Right forelimb (tissue), 1 donor: Measurements from ENCODE around the gene YWHAG.
"Not testable (repeated sequence)": the region's sequence is repeated elsewhere in the genome, so short reads cannot be mapped to it uniquely, and the experiment has no call there.

Experiments used
- DNase-seq: peaks from one replicate; pipeline ENCODE4 v3.0.0-alpha.2; 2018

The YWHAG gene

GRCh38 chr7:76377186-76377918, 18.6 kb upstream of the YWHAG start:
- no peak for DNase-seq

DNA sequence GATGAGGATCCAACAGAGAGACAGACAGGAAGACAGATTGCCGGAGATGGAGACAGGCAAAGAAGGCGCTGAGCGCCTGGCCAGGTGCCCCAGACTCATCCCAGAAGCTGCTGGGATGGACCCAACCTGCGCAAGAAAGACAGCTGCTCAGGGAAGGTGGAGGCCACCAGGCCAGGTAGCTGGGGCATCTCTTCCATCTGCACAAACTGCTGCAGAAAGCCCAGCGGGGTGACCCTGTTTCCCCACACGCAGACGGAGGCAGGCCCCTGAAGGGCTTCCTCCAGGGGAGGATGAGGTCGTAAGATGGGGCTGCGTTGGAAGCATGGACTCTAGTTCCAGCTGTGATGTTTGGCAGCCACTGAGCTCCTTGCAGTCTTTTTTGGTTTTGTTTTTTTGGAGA, 16.5 kb upstream of the YWHAG start:
- DNase-seq = no peak

DNA sequence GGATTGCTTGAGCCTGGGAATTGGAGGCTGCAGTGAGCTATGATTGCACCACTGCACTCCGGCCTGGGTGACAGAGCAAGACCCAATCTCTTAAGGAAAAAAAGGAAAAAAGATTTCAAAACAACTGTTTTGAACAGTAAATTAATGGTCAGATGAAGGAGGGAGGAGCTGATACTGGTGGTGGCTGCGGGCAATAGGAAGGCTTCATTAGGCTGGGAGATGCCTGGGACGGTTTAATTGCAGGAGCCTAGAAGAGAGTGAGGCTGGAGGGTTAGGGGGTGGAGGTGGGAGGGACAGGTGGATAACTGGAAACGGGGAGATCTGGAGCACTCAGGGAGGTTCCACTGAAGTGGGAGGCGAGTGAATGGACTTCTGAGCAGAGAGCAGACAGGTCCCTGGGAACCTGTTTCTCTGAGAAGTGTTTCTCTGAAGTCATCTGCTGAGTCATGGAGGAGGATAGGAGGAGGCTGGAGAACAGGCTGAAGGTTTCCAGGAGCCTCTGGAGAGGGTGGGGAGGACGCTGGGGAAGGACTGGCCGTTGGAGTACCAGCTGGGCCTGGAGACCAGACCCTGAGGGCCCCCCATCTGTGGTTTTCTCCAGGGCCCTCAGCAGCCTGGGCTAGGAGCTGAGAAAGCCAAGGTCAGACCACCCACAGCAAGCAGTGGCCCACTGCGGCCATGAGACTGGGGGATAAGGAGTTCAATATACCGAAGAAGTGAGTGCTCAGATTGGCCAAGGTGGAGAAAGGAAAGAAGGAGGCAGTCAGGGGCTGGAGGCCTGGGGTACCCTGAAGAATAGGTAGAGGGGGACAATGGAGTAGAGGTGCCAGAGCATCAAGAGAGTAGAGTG, 14.4 kb upstream of the YWHAG start:
- no peak for DNase-seq

DNA sequence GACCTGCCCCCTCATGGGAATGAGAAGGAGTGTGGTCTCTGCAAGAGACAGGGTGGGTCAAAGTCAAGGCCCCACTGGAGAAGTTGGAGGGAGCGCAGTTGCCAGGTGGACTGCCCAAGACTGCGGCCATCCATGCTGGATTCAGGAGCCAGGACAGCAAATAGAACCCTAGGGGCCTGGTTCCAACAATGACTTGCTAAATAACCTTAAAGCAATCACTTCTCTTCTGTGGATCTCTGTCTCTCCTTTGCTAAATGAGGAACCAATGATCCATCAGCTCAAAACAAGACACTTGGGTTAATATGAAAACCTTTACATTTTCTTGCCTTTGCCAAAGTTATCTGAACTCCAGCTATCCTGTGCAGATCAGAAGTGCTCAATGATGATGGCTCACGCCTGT, 12.6 kb upstream of the YWHAG start:
- no peak for DNase-seq

DNA sequence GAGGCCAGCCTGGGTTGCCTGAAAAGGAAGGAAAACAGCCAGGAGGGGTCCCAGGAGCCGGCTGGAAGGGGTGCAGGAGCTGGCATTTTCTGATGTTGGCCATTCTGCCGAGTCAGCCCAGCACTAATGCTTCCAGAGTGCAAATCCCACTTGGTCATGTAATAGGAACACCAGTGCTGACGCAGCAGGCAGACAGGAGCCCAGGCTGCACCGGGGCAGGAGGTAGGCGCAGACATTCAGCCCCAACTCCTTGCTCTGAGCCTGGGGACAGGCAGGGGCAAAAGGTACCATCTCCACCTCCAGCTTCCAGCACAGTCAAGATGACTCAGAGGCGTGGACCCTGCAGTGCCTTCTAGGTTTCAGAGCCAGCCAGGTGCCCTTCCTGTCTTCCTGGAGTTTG, 10.2 kb upstream of the YWHAG start:
- no peak for DNase-seq

DNA sequence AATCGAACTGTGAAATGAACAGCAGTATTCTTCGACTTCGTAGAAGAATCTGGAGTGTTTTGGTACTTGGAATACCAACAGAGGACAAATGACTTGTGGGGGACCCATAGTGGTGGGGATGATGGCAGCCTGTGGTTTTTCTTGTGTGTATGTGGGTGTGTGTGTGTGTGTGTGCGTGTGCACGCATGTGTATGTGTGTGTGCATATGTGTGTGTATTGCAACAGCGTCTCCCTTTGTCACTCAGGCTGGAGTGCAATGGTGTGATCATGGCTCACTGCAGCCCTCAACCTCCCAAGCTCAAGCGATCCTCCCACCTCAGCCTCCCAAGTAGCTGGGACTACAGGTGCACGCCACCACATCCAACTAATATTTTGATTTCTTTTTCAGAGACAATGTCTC, 9.4 kb upstream of the YWHAG start:
- no peak for DNase-seq

- no peak for DNase-seq
These were observed 5.4 kb upstream of the YWHAG start for GRCh38 chr7:76364198-76364584.

GRCh38 chr7:76363754-76364153, 5.0 kb upstream of the YWHAG start:
- DNase-seq = not testable (repeated sequence)

DNA sequence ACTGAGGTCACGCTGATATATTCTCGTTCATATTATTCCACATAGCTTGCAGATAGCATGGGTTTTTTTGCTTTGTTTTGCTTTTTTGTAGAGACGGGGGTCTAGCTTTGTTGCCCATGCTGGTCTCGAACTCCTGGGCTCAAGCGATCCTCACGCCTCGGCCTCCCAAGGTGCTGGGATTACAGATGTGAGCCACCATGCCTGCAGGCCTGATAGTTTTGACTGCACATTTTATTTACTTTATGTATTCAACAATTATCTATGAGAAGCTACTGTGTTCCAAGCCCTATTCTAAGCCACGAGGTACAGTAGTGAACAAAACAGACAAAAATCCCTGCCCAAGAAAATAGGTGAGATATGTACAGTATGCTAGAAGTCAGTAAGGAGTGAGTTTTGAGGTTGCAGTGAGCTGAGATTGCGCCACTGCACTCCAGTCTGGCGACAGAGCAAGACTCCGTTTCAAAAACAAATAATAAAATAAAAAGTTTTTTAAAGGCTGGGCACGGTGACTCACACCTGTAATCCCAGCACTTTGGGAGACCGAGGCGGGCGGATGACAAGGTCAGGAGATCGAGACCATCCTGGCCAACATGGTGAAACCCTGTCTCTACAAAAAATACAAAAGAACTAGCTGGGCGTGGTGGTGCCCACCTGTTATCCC, 1.3 kb upstream of the YWHAG start:
- no peak for DNase-seq

- DNase-seq = peak; percentile 99
These were observed 553 bp upstream of the YWHAG start for GRCh38 chr7:76359111-76359977.

- peak; percentile 79 for DNase-seq
These were observed 745 bp downstream of the YWHAG start for GRCh38 chr7:76358011-76358480.

- no peak for DNase-seq
These were observed 1.2 kb downstream of the YWHAG start for GRCh38 chr7:76357475-76358010.

- no peak for DNase-seq
These were observed 2.0 kb downstream of the YWHAG start for GRCh38 chr7:76356823-76357222.

- no peak for DNase-seq
These were observed 2.7 kb downstream of the YWHAG start for GRCh38 chr7:76356115-76356514.

GRCh38 chr7:76354981-76355730, 3.6 kb downstream of the YWHAG start:
- no peak for DNase-seq

GRCh38 chr7:76354516-76354915, 4.3 kb downstream of the YWHAG start:
- DNase-seq = no peak

GRCh38 chr7:76353744-76354143, 5.0 kb downstream of the YWHAG start:
- DNase-seq = no peak

- no peak for DNase-seq
These were observed 6.6 kb downstream of the YWHAG start for GRCh38 chr7:76352193-76352592.

DNA sequence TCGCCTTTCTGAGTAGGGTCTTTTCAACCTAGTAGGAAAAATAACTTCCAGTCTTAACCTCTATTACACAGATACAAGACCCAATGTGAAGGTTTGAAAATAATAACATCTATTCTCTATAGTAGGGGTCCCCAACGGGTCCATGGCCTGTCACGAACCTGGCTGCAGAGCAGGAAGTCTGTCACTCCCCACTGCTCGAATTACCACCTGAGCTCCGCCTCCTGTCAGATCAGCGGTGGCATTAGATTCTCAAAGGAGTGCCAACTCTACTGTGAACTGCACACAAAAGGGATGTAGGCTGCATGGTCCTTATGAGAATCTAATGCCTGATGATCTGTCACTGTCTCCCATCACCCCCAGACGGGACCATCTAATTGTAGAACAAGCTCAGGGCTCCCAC, 7.4 kb downstream of the YWHAG start:
- no peak for DNase-seq

DNA sequence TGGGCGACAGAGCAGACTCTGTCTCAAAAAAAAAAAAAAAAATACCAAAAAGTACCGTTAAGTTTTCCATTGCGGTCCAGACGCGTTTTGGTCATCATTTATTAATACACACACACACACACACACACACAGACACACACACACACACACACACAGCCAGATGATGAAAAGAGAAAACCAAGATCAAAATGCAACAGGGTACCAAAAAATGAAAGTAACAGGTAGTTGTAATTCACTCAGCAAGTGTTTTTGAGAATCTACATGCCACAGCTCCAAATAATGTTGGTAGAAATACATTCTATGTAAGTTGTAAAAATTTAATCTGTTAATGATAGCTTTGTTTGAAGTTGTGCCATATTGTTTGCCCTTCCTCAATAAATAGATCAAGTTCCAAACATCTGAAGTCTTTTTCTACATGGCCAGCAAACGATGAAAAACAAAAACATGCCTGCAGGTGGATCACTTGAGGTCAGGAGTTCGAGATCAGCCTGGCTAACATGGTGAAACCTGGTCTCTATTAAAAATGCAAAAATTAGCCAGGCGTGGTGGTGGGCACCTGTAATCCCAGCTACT, 9.4 kb downstream of the YWHAG start:
- DNase-seq = no peak

GRCh38 chr7:76347710-76348109, 11.1 kb downstream of the YWHAG start:
- no peak for DNase-seq
